CD4-positive, CD25-positive, alpha-beta regulatory T cell (primary cell): ENCODE measurements around the gene HOXA6. TPM values are rescaled to one million over a fixed set of nuclear protein-coding genes. Genes with fewer than 3 reads are reported as not detected.

Experiments used
- ATAC-seq, 2 donors: fragments of 150-1000 bp; cut with Tn5 transposase; one replicate each; pipeline ENCODE4 v1.10.0; 2021; ENCODE audit warnings: low read depth in 2 of 2, moderate number of reproducible peaks in 2 of 2, moderate library complexity in 1 of 2
- DNase-seq, 3 donors: peaks; one replicate each; pipeline versions ENCODE4 v3.0.0 to v3.0.0-alpha.2; 2012 to 2022; ENCODE audit warnings: mixed read lengths in 1 of 3
- H3K27ac ChIP-seq: one replicate; pipeline ENCODE4 v1.7.0; 2013; ENCODE audit warnings: mild to moderate bottlenecking, low read length; ENCODE audit not compliant: insufficient read depth, poor library complexity, severe bottlenecking
- H3K27me3 ChIP-seq: one replicate; pipeline ENCODE4 v1.7.0; 2013; ENCODE audit warnings: low read length; ENCODE audit not compliant: control insufficient read depth, insufficient read depth
- H3K36me3 ChIP-seq: one replicate; pipeline ENCODE4 v1.7.0; 2013; ENCODE audit warnings: mild to moderate bottlenecking, low read length, moderate library complexity; ENCODE audit not compliant: control insufficient read depth, insufficient read depth
- H3K4me1 ChIP-seq: 2 replicates; pipeline ENCODE4 v1.7.0; 2013; ENCODE audit warnings: mild to moderate bottlenecking, low read length; ENCODE audit not compliant: insufficient read depth, control insufficient read depth, poor library complexity, severe bottlenecking
- H3K4me3 ChIP-seq: one replicate; pipeline ENCODE4 v1.7.0; 2013; ENCODE audit warnings: low read depth, mild to moderate bottlenecking, low read length, moderate library complexity
- H3K9me3 ChIP-seq, 2 experiments: 1 replicate in 1 of 2; 2 replicates in 1 of 2; pipeline ENCODE4 v1.7.0; 2013; ENCODE audit warnings: low read length in 2 of 2, mild to moderate bottlenecking in 1 of 2, moderate library complexity in 1 of 2; ENCODE audit not compliant: control insufficient read depth in 2 of 2
- H3K27ac Mint-ChIP-seq, 3 donors: one replicate each; pipeline ENCODE4 v1.8.0; 2020 to 2022; ENCODE audit warnings: mild to moderate bottlenecking in 3 of 3, mixed read lengths in 3 of 3, moderate library complexity in 2 of 3
- H3K27me3 Mint-ChIP-seq: one replicate; pipeline ENCODE4 v1.8.0; 2022; ENCODE audit warnings: mild to moderate bottlenecking, mixed read lengths
- H3K36me3 Mint-ChIP-seq: one replicate; pipeline ENCODE4 v1.8.0; 2020; ENCODE audit warnings: mixed read lengths
- H3K4me1 Mint-ChIP-seq, 4 donors: one replicate each; pipeline ENCODE4 v1.8.0; 2020 to 2022; ENCODE audit warnings: mixed read lengths in 4 of 4, mild to moderate bottlenecking in 1 of 4
- H3K4me3 Mint-ChIP-seq, 4 donors: one replicate each; pipeline ENCODE4 v1.8.0; 2020 to 2022; ENCODE audit warnings: mild to moderate bottlenecking in 4 of 4, mixed read lengths in 4 of 4, moderate library complexity in 3 of 4
- H3K9me3 Mint-ChIP-seq, 7 donors: one replicate each; pipeline ENCODE4 v1.8.0; 2020 to 2022; ENCODE audit warnings: mixed read lengths in 7 of 7, mild to moderate bottlenecking in 3 of 7, moderate library complexity in 2 of 7
- polyA plus RNA-seq, 4 donors: library from polyadenylated mRNA; unstranded; fragments of 300-500 nt; fragmentation: Illumina TruSeq; gene quantifications; one replicate each; pipeline ENCODE4 v1.2.3, GENCODE V29; 2021
- total RNA-seq: library from RNA; stranded (reverse); gene quantifications from one replicate; pipeline ENCODE4 v1.2.3, GENCODE V29; 2022

Gene HOXA6
- total and polyA plus RNA-seq, 5 donors from 2014 or later: not detected

- Histone ChIP-seq H3K9me3 (no peaks in the 10 kb centered on the region), H3K4me3 (no peak overlapping the region), H3K4me1 (no peaks in the 10 kb centered on the region), H3K27ac (no peak overlapping the region), H3K27me3 (no peaks in the 10 kb centered on the region), H3K36me3 (no peaks in the 10 kb centered on the region)
- Mint-ChIP-seq H3K27ac (no peak overlapping the region), H3K36me3 (no peaks in the 10 kb centered on the region), H3K9me3 (no peaks in the 10 kb centered on the region), H3K27me3 (peaks cover 20% of the 10 kb centered on the region), H3K4me1 (no peaks in the 10 kb centered on the region), H3K4me3 (no peak overlapping the region)
- DNase-seq (no peak), ATAC-seq (no peak)
These were observed 30.4 kb downstream of the HOXA6 start for GRCh38 chr7:27116962-27117886.

GRCh38 chr7:27116031-27116961 lies 31.3 kb downstream of the HOXA6 start:
- Histone ChIP-seq H3K4me1 (no peaks in the 10 kb centered on the region), H3K27me3 (no peaks in the 10 kb centered on the region), H3K9me3 (no peaks in the 10 kb centered on the region), H3K36me3 (no peaks in the 10 kb centered on the region), H3K4me3 (no peak overlapping the region), H3K27ac (no peak overlapping the region)
- Mint-ChIP-seq H3K27me3 (peaks cover 24% of the 10 kb centered on the region), H3K9me3 (no peaks in the 10 kb centered on the region), H3K36me3 (no peaks in the 10 kb centered on the region), H3K4me3 (no peak overlapping the region), H3K27ac (no peak overlapping the region), H3K4me1 (no peaks in the 10 kb centered on the region)
- no peak for DNase-seq
- no peak for ATAC-seq

GRCh38 chr7:27115221-27116026 lies 32.1 kb downstream of the HOXA6 start:
- Histone ChIP-seq H3K4me3 (no peak overlapping the region), H3K9me3 (no peaks in the 10 kb centered on the region), H3K27ac (no peak overlapping the region), H3K36me3 (no peaks in the 10 kb centered on the region), H3K27me3 (no peaks in the 10 kb centered on the region), H3K4me1 (no peaks in the 10 kb centered on the region)
- no peak overlapping the region for H3K4me3 Mint-ChIP-seq
- H3K27me3 Mint-ChIP-seq: peaks cover 24% of the 10 kb centered on the region
- no peak for ATAC-seq
- no peaks in the 10 kb centered on the region for H3K9me3 Mint-ChIP-seq
- H3K36me3 Mint-ChIP-seq: no peaks in the 10 kb centered on the region
- no peak overlapping the region for H3K27ac Mint-ChIP-seq
- DNase-seq: no peak
- no peaks in the 10 kb centered on the region for H3K4me1 Mint-ChIP-seq

GRCh38 chr7:27114881-27115220 lies 32.7 kb downstream of the HOXA6 start:
- H3K36me3 ChIP-seq: no peaks in the 10 kb centered on the region
- H3K4me1 Mint-ChIP-seq: no peaks in the 10 kb centered on the region
- no peaks in the 10 kb centered on the region for H3K27me3 ChIP-seq
- ATAC-seq (no peak), DNase-seq (no peak)
- no peaks in the 10 kb centered on the region for H3K9me3 Mint-ChIP-seq
- no peak overlapping the region for H3K4me3 ChIP-seq
- peaks cover 26% of the 10 kb centered on the region for H3K27me3 Mint-ChIP-seq
- no peak overlapping the region for H3K4me3 Mint-ChIP-seq
- H3K27ac ChIP-seq: no peak overlapping the region
- H3K27ac Mint-ChIP-seq: no peak overlapping the region
- H3K4me1 ChIP-seq: no peaks in the 10 kb centered on the region
- no peaks in the 10 kb centered on the region for H3K36me3 Mint-ChIP-seq
- H3K9me3 ChIP-seq: no peaks in the 10 kb centered on the region

- no peak overlapping the region for H3K27ac ChIP-seq
- H3K36me3 ChIP-seq: no peaks in the 10 kb centered on the region
- H3K4me1 ChIP-seq: no peaks in the 10 kb centered on the region
- no peak overlapping the region for H3K4me3 ChIP-seq
- no peak overlapping the region for H3K27ac Mint-ChIP-seq
- H3K27me3 Mint-ChIP-seq: peaks cover 27% of the 10 kb centered on the region
- ATAC-seq (no peak), DNase-seq (no peak)
- no peaks in the 10 kb centered on the region for H3K9me3 Mint-ChIP-seq
- H3K4me1 Mint-ChIP-seq: no peaks in the 10 kb centered on the region
- H3K36me3 Mint-ChIP-seq: no peaks in the 10 kb centered on the region
- H3K4me3 Mint-ChIP-seq: no peak overlapping the region
- H3K9me3 ChIP-seq: no peaks in the 10 kb centered on the region
- H3K27me3 ChIP-seq: no peaks in the 10 kb centered on the region
These were observed 33.4 kb downstream of the HOXA6 start for GRCh38 chr7:27113991-27114769.

- no peak for ATAC-seq
- H3K9me3 ChIP-seq: no peaks in the 10 kb centered on the region
- no peak for DNase-seq
- no peak overlapping the region for H3K4me3 ChIP-seq
- peaks cover 0 to 2% (median 0%) of the 10 kb centered on the region in 7 donors for H3K9me3 Mint-ChIP-seq
- peaks cover 21% of the 10 kb centered on the region for H3K27me3 Mint-ChIP-seq
- H3K4me3 Mint-ChIP-seq: no peak overlapping the region
- H3K27ac ChIP-seq: no peak overlapping the region
- no peaks in the 10 kb centered on the region for H3K27me3 ChIP-seq
- no peaks in the 10 kb centered on the region for H3K4me1 ChIP-seq
- H3K36me3 Mint-ChIP-seq: no peaks in the 10 kb centered on the region
- H3K27ac Mint-ChIP-seq: no peak overlapping the region
- H3K4me1 Mint-ChIP-seq: no peaks in the 10 kb centered on the region
- no peaks in the 10 kb centered on the region for H3K36me3 ChIP-seq
These were observed 34.3 kb downstream of the HOXA6 start for GRCh38 chr7:27112955-27113949.
